Bladder microvascular endothelial cell (primary cell): ENCODE data around the gene ZZZ3. TPM values are rescaled to one million over a fixed set of nuclear protein-coding genes. Genes with fewer than 3 reads are reported as not detected.

Source experiments
- total RNA-seq: library from RNA; depleted of rRNA; stranded (reverse); fragments of >200 nt; gene quantifications from 2 replicates; pipeline ENCODE4 v1.2.3, GENCODE V29; 2014

ZZZ3 gene
- 35.1 and 139 TPM in 2 replicates for total RNA-seq

DNA sequence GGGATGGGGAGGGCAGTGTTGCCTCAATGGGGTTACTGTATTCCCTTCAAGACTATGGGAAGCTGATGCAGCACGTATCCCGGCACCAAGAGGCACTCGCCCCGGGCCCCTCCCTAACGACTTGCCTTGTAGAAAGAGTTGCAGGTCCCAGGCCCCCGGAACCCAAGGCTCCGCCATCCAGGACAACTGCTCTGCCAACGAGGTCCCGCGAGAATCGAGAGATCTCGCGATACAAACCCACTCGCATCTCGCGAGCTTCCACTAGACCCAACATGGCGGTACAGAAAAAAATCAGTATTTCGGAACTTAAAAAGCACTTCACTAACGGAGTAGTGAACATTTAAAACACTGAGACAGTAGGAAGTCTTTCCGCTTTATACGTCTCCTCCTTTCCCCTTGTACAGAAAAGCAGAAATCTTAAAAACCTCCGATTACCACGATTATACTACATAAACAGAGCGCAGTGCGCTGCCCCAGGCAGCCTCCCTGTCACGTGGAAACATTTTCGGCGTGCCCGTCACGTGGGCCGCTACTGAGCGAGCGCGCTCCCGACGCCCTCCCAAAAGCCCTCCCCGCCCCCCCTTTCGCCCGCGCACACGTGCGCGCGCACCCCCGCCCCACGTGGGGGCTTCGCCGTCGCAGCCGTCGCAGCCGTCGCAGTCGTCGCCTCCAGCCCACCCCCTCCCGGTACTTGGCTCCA lies at the start of gene ZZZ3:
TSS of gene ZZZ3 (minus strand) at position 199 of the 700 bp plus-strand sequence. CDS start 49,304 bp downstream, outside the sequence.

Other genes with a start within 250 kb of the ZZZ3 start
- gene USP33, start 77.2 kb upstream of the ZZZ3 start, total RNA-seq: 41.1 and 106 TPM in 2 replicates
- 5.2 and 17.9 TPM in 2 replicates for gene MIGA1, start 97.0 kb upstream of the ZZZ3 start, total RNA-seq
- 0.49 and 6.9 TPM in 2 replicates for gene NEXN, start 206.0 kb upstream of the ZZZ3 start, total RNA-seq